Vagina (tissue), 2 donors: ENCODE measurements around the gene RCSD1.

Source experiments
- CTCF ChIP-seq, 3 experiments: fragments of 450-650 bp in 2 of 3; fragments of 200-600 bp in 1 of 3; sonication (generic) in 1 of 3; IDR thresholded peaks; one replicate each; pipeline ENCODE4 v1.5.1; 2017 to 2019; ENCODE audit warnings: antibody characterized with exemption in 3 of 3, mild to moderate bottlenecking in 2 of 3, moderate library complexity in 2 of 3
- POLR2A ChIP-seq, 2 donors: fragments of 450-650 bp; IDR thresholded peaks; one replicate each; pipeline ENCODE4 v1.6.1; 2017; ENCODE audit warnings: antibody characterized with exemption in 2 of 2, mild to moderate bottlenecking in 2 of 2, moderate library complexity in 2 of 2
- POLR2AphosphoS5 ChIP-seq, 2 donors: sonication (generic); formaldehyde crosslinking; IDR thresholded peaks; one replicate each; pipeline ENCODE4 v1.9.0; 2017; ENCODE audit warnings: antibody characterized with exemption in 2 of 2, mild to moderate bottlenecking in 2 of 2, low read depth in 1 of 2; ENCODE audit not compliant: insufficient read depth in 1 of 2

- TF ChIP-seq CTCF (IDR thresholded peaks at IDR 0.05) (no peak), POLR2A (IDR thresholded peaks at IDR 0.05) (no peak), POLR2AphosphoS5 (IDR thresholded peaks at IDR 0.05; ENCODE audit: insufficient read depth in 1 of 2, low read depth in 1 of 2) (no peak)
These were observed 20.5 kb downstream of the RCSD1 start for GRCh38 chr1:167650269-167651160.
